A549 treated with dexamethasone at 1 μM for 4 hours (cell line): ENCODE measurements around the gene WDR6. TPM values are rescaled to one million over a fixed set of nuclear protein-coding genes. Genes with fewer than 3 reads are reported as not detected.

Experiments used
- total RNA-seq: library from RNA; stranded (reverse); fragments of 200-300 nt; extraction: Qiagen RNA extraction; gene quantifications from 5 replicates; pipeline ENCODE4 v1.2.3, GENCODE V29; 2022

The WDR6 gene
- total RNA-seq, result 48.7 to 80.3 TPM (median 70.5 TPM) in 5 replicates

GRCh38 chr3:49007068-49007770 is at the start of gene WDR6:
TSS of gene WDR6 (plus strand) at chr3:49007391. CDS start at chr3:49007432, 41 bp downstream.

GRCh38 chr3:48989796-48990635 is 17.2 kb upstream of the WDR6 start, which contains the start of gene P4HTM:
TSS of gene P4HTM (plus strand) at chr3:48990241. CDS start at chr3:48990257, 16 bp downstream.

GRCh38 chr3:49017971-49018706 is 10.9 kb downstream of the WDR6 start, which contains the start of gene DALRD3:
TSS of gene DALRD3 (minus strand) at chr3:49018580. CDS start at chr3:49018564, 16 bp downstream.

GRCh38 chr3:49021813-49022687 is 14.9 kb downstream of the WDR6 start, which contains the start of gene NDUFAF3:
TSS of gene NDUFAF3 (plus strand) at chr3:49022121. CDS start at chr3:49022145, 24 bp downstream.

GRCh38 chr3:49028673-49029562 is 21.7 kb downstream of the WDR6 start, which contains the start of gene IMPDH2:
TSS of gene IMPDH2 (minus strand) at chr3:49029398. CDS start at chr3:49029350, 48 bp downstream.

Other genes with a start within 250 kb of the WDR6 start
- 15.4 to 25.3 TPM (median 23.1 TPM) in 5 replicates for gene PRKAR2A, start 159.5 kb upstream of the WDR6 start, total RNA-seq
- 11.4 to 12.2 TPM (median 11.5 TPM) in 5 replicates for gene SLC25A20, start 108.5 kb upstream of the WDR6 start, total RNA-seq
- gene ARIH2, start 88.5 kb upstream of the WDR6 start, total RNA-seq, result 56.6 to 60.5 TPM (median 59.6 TPM) in 5 replicates
- gene P4HTM, start 17.1 kb upstream of the WDR6 start, total RNA-seq, result 11.2 to 16.0 TPM (median 15.4 TPM) in 5 replicates
- gene DALRD3, start 11.2 kb downstream of the WDR6 start, total RNA-seq, result 16.8 to 24.1 TPM (median 23.1 TPM) in 5 replicates
- 59.7 to 82.8 TPM (median 79.4 TPM) in 5 replicates for gene NDUFAF3, start 14.7 kb downstream of the WDR6 start, total RNA-seq
- gene IMPDH2, start 22.0 kb downstream of the WDR6 start, total RNA-seq, result 162 to 178 TPM (median 171 TPM) in 5 replicates
- gene QRICH1, start 86.7 kb downstream of the WDR6 start, total RNA-seq, result 34.0 to 45.6 TPM (median 41.5 TPM) in 5 replicates
- 126 to 160 TPM (median 152 TPM) in 5 replicates for gene QARS1, start 97.4 kb downstream of the WDR6 start, total RNA-seq
- 14.9 to 22.9 TPM (median 22.0 TPM) in 5 replicates for gene USP19, start 113.4 kb downstream of the WDR6 start, total RNA-seq
- 72.0 to 116 TPM (median 99.6 TPM) in 5 replicates for gene LAMB2, start 125.7 kb downstream of the WDR6 start, total RNA-seq
- gene CCDC71, start 158.9 kb downstream of the WDR6 start, total RNA-seq, result 11.1 to 15.1 TPM (median 13.7 TPM) in 5 replicates
- gene KLHDC8B, start 164.2 kb downstream of the WDR6 start, total RNA-seq, result 4.2 to 6.0 TPM (median 5.0 TPM) in 5 replicates